Measurements from ENCODE around the gene STAT5B. TPM values are rescaled to one million over a fixed set of nuclear protein-coding genes. Genes with fewer than 3 reads are reported as not detected.

STAT5B gene
- total RNA-seq, 6 experiments from 2014 or later = 16.8 to 22.5 (median 20.1) TPM

GRCh38 chr17:42294469-42295398, 18.5 kb upstream of the STAT5B start:
- no peak for DNase-seq
- peak overlapping the region; percentile 33; the same call in 1 of the 2 replicates for H3K4me3 Mint-ChIP-seq
- H3K27me3 Mint-ChIP-seq (ENCODE audit: insufficient read depth) = peaks cover 19% of the 10 kb centered on the region
- H3K4me1 Mint-ChIP-seq (ENCODE audit: low read depth) = peaks cover 5% of the 10 kb centered on the region; the same call in 1 of the 2 replicates
- H3K9me3 Mint-ChIP-seq = no peaks in the 10 kb centered on the region
- no peak overlapping the region for H3K27ac Mint-ChIP-seq
- H3K36me3 Mint-ChIP-seq (ENCODE audit: low read depth) = no peaks in the 10 kb centered on the region
- TF ChIP-seq CTCF (IDR thresholded peaks at IDR 0.05) = no peak

GRCh38 chr17:42291129-42291528, 14.9 kb upstream of the STAT5B start:
- no peak overlapping the region for H3K27ac Mint-ChIP-seq
- peaks cover 23% of the 10 kb centered on the region for H3K27me3 Mint-ChIP-seq (ENCODE audit: insufficient read depth)
- H3K36me3 Mint-ChIP-seq (ENCODE audit: low read depth) = no peaks in the 10 kb centered on the region
- DNase-seq = no peak
- H3K9me3 Mint-ChIP-seq = no peaks in the 10 kb centered on the region
- H3K4me1 Mint-ChIP-seq (ENCODE audit: low read depth) = peaks cover 15% of the 10 kb centered on the region
- TF ChIP-seq CTCF (IDR thresholded peaks at IDR 0.05) = no peak
- no peak overlapping the region for H3K4me3 Mint-ChIP-seq

- H3K27ac Mint-ChIP-seq = no peak overlapping the region
- no peak for DNase-seq
- no peak for TF ChIP-seq CTCF (IDR thresholded peaks at IDR 0.05)
- H3K36me3 Mint-ChIP-seq (ENCODE audit: low read depth) = no peaks in the 10 kb centered on the region
- H3K4me1 Mint-ChIP-seq (ENCODE audit: low read depth) = peaks cover 15% of the 10 kb centered on the region
- H3K4me3 Mint-ChIP-seq = no peak overlapping the region
- H3K27me3 Mint-ChIP-seq (ENCODE audit: insufficient read depth) = peaks cover 26% of the 10 kb centered on the region
- no peaks in the 10 kb centered on the region for H3K9me3 Mint-ChIP-seq
Observed at GRCh38 chr17:42290577-42290976, 14.4 kb upstream of the STAT5B start.

DNA sequence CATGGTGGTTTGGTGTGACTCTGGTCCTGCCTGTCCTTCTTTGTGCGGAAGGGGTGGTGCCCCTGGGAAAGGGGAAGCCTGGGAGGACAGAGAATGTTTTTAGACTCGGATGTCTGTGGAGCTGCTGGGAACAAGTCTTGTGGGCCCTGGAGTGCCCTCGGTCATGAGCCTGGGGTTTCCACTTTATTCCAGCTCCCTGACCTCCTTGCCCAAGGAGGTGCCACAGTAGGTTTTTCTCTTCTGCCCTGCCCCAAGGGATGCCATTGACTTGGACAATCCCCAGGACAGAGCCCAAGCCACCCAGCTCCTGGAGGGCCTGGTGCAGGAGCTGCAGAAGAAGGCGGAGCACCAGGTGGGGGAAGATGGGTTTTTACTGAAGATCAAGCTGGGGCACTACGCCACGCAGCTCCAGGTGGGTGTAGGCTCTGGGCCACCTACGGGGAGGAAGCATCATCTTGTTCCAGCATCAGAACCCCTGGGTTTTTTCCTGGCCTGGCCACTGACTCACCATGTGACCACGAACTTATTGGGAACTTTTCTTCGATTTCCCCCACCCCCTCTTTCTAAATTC, 13.5 kb upstream of the STAT5B start:
- Mint-ChIP-seq H3K4me3 (no peak overlapping the region), H3K9me3 (no peaks in the 10 kb centered on the region), H3K27me3 (ENCODE audit: insufficient read depth) (peaks cover 24% of the 10 kb centered on the region), H3K36me3 (ENCODE audit: low read depth) (no peaks in the 10 kb centered on the region), H3K4me1 (ENCODE audit: low read depth) (peaks cover 15% of the 10 kb centered on the region), H3K27ac (no peak overlapping the region)
- no peak for DNase-seq
- TF ChIP-seq CTCF (IDR thresholded peaks at IDR 0.05) = no peak

GRCh38 chr17:42288803-42289610, 12.8 kb upstream of the STAT5B start:
- peaks cover 24% of the 10 kb centered on the region for H3K27me3 Mint-ChIP-seq (ENCODE audit: insufficient read depth)
- no peak for DNase-seq
- peaks cover 10% of the 10 kb centered on the region for H3K4me1 Mint-ChIP-seq (ENCODE audit: low read depth)
- H3K9me3 Mint-ChIP-seq = no peaks in the 10 kb centered on the region
- no peak overlapping the region for H3K27ac Mint-ChIP-seq
- no peaks in the 10 kb centered on the region for H3K36me3 Mint-ChIP-seq (ENCODE audit: low read depth)
- H3K4me3 Mint-ChIP-seq = no peak overlapping the region
- TF ChIP-seq CTCF (IDR thresholded peaks at IDR 0.05) = no peak

Data from HFFc6 (cell line).